NCI-H526 treated with DMSO at 0.1 percent for 48 hours (cell line): ENCODE measurements around the gene ABRAXAS1.

Experiments used
- DNase-seq: peaks from one replicate; lab custom pipeline; 2025; lab: John Stamatoyannopoulos, UW

The ABRAXAS1 gene

DNA sequence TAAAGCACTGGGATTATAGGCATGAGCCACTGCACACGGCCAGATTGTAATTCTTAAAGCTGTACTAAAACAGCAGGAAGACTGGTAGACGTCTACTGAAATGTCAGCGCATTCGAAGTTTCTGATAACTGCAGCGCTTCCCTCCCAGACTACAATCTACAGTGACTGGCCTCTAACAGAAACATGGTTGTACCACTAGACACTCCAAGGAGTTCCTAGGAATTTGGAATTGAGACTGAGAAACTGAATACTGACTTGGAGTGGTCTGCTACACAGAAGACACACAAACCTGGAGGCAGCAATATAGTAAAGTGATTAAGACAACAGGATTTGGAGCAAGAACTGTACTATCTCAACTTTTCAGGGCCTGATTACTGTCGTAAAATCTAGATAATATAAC, 30.2 kb downstream of the ABRAXAS1 start:
- DNase-seq = no peak

DNA sequence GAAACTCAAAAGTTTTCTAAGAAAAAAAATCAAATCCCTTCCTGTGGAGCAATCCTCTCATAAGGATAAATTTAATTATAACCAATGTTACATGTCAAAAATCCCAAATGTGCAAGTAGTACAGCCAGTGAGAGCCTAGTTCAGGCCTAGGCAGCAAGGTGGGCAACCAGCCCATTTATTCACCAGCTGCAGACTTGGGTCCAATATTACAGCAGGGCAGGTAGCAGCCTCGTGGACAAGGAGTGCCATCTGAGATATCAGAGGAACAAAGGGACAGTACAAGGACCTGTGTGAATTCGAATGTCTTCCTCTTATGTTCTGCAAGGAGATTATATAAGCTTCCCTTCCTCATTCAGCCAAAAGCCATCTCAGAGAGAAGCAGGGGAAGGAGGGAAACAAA, 35.9 kb downstream of the ABRAXAS1 start:
- no peak for DNase-seq

DNA sequence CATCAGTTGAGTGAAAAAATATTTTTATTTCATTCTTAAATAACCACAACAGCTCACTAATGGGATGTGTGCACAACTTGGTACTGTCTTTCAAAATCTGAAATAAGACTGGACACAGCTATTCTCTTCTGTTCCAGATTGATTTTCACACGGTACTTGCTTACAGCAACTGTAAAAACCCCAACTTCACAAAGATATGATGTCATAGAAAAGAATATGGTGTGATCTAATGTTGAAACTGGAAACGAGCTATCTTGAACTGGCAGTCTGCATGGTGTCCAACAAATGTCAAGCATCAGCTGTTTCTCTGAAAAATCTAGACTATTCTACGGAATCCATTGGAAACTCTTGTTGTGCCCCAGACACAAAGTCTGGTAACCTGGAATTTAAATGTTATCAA, 44.0 kb downstream of the ABRAXAS1 start:
- no peak for DNase-seq

DNA sequence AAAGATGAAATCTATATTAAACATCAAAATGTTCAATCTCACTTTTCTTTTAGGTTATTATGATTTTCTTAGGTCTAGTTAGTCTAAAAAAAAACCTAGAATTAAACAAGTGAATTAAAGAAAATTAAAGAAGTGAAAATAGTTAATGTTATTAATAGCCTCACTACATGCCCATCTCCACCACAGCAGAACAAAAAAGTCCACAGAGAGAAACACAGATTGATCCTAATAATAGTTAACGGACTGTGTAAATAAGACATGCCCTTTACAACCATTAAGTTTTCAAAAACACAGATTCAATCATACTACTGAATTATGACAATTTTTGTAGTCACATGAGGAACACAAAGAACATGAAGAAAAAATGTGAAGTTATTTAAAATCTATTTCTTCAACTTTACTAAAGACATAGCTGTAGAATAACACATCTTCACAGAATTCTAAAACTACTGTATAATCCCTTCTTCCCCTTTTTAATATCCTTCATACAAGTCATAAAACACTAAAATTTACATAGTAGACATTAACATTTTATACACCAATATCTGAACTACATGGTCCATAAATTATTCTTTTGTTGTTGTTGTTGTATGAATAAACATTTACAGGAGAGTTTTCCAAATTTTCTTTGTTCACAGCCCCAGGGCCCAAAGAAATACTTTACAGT, 44.6 kb downstream of the ABRAXAS1 start:
- DNase-seq = no peak

DNA sequence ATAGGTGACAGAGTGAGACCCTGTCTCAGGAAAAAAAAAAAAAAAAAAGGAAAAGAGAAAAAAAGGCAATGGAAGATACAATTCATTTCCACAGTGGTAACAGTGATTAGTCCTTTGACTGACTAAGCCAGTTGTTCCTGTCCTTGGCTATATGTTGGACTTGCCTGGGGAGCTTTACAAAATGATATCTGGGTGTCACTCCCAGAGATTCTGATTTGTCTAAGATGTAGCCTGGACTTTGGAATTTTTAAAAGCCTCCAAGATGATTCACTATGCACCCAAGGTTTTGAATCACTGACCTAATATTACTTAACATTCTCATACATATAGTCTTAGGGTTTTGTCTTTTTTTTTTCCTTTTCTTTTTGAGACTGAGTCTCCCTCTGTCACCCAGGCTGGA, 46.2 kb downstream of the ABRAXAS1 start:
- no peak for DNase-seq

DNA sequence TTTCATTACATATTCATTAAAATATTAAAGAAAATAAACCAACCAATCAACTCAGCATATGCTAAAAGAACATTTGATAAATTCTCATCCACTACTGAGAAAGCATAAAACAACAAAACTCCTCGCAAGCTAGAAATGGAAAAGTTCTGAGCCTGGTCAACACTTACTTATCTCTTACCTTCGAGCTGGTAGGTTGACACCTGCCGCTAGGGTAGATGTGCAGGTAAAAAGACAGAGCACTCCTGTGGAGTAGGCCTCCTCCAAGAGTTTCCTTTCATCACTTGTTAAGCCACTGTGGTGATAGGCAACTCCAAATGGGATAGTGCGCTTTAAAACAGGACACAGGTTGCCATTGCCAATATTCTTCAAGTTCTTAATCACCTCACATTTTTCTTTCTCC, 48.2 kb downstream of the ABRAXAS1 start:
- no peak for DNase-seq

DNA sequence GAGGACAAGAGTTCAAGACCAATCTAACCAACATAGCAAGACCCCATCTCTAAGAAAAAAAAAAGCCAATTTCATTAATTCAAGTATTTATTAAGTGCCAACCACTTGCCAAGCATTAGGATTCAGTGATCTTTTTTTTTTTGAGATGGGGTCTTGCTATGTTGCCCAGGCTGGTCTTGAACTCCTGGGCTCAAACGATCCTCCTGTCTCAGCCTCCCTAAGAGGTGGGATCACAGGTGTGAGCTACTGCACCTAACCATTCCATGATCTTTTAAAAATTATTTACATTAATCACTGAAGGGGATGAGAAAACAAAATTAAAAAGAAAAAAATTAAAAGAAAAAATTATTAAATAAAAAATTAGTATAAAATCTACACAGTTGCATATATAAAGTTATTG, 53.7 kb downstream of the ABRAXAS1 start:
- no peak for DNase-seq

DNA sequence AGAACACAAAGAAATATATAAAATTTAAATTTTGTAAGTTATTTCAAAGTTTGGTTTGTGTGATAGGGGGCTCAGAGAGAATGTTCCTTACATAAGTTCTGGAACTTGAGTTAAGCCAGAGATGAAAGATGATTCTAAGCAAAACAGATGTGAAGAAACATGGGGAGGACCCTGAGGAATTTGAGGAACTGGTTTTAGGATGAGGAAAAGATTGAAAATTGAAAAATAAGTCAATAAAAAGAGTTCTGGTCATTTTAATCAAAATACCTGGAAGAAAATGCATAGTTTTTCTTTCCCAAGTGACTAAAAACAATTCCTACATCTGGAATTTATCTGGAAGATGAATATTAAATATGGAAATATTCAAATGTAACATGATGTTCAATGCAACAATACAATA, 66.7 kb downstream of the ABRAXAS1 start:
- DNase-seq = no peak

DNA sequence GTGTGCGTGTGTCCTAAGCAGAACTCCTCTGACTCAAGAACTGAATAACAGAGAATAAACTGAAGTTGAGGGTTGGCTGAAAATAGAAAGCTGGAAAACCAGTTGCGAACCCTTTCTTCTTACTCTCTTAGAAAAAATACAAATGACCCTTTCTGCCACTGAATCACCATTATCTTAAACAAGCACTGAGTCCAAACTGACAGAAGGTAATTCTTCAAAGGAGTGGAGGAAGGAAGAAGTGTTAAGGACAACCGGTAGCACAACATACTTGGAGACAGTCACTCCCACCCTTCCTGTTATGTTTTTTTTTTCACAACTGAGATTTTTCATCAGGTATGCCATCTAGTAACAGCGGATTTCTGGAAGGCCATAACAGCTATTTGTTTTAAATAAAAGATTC, 67.3 kb downstream of the ABRAXAS1 start:
- no peak for DNase-seq

DNA sequence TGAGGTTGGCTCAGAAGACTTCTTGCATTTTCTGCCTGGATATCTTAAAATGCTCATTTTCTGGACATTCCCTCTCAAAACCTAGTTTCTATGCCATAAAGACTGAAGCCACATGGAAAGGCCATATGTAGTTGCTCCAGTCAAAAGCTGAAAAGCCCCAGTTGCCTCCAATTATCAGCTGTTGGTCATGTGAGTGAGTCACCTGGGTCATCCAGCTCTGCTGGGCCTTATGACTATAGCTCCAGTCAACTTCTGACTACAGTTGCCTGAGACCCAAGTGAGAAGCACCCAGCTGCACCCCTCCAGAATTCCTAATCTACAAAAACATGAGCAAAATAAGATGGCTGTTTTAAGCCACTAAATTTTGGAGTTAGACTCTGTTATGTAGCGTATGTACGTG, 71.2 kb downstream of the ABRAXAS1 start:
- no peak for DNase-seq
